GM10248 (cell line): ENCODE results near the gene EVI2A.
"Not testable (repeated sequence)": the region's sequence is repeated elsewhere in the genome, so short reads cannot be mapped to it uniquely, and the experiment has no call there.

ENCODE experiments used
- CTCF ChIA-PET: fragments of 300-600 bp; sonication (Branson Sonifier 250); formaldehyde crosslinking; extraction: SDS; loops from one replicate; lab custom pipeline; 2021; ENCODE audit warnings: antibody characterized with exemption; lab: Yijun Ruan, JAX
- POLR2A ChIA-PET: fragments of 350-650 bp; sonication (Branson Sonifier 250); formaldehyde crosslinking; extraction: SDS; loops from one replicate; lab custom pipeline; 2020; ENCODE audit warnings: antibody characterized with exemption; lab: Yijun Ruan, JAX
- DNase-seq: peaks from one replicate; pipeline ENCODE4 v3.0.0; 2012; ENCODE audit errors: extremely low spot score
- TF ChIP-seq, protein P1 (sequence below): IDR thresholded peaks from 2 replicates; pipeline ENCODE4 v1.5.1; 2012; ENCODE audit warnings: mild to moderate bottlenecking, low read depth; ENCODE audit errors: extremely low read depth, missing control alignments, control extremely low read depth

Gene EVI2A

DNA sequence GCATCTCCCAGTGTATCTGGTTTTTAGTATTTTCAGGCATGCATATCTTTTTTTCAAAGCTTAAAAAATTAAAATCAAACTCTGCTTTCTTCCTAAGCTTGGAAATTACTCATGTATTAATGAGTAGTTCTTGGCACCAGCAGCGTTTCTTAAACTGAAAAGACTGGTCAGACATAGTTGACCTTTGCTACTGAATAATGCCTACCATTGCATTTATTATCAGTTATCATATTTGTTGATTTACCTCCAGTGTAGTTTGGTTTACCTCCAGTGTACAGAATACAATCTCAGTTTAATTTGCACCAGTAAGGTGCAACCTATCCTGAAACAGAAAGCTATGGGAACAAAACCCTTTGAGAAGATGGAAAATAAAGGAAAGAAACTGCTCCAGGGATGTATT is 34.5 kb upstream of the EVI2A start:
- DNase-seq: no peak
- CTCF ChIA-PET: interaction anchor here (1.1 to 2.1 kb wide), 4 partner anchors 12 to 139 kb away, joined by 3 to 8 read pairs (median 4); no protein-coding TSS in a partner anchor
- TF ChIP-seq, protein P1, sequence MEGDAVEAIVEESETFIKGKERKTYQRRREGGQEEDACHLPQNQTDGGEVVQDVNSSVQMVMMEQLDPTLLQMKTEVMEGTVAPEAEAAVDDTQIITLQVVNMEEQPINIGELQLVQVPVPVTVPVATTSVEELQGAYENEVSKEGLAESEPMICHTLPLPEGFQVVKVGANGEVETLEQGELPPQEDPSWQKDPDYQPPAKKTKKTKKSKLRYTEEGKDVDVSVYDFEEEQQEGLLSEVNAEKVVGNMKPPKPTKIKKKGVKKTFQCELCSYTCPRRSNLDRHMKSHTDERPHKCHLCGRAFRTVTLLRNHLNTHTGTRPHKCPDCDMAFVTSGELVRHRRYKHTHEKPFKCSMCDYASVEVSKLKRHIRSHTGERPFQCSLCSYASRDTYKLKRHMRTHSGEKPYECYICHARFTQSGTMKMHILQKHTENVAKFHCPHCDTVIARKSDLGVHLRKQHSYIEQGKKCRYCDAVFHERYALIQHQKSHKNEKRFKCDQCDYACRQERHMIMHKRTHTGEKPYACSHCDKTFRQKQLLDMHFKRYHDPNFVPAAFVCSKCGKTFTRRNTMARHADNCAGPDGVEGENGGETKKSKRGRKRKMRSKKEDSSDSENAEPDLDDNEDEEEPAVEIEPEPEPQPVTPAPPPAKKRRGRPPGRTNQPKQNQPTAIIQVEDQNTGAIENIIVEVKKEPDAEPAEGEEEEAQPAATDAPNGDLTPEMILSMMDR: no peak
- POLR2A ChIA-PET: no interaction called here

- DNase-seq: no peak
- TF ChIP-seq, protein P1: no peak
- ChIA-PET CTCF (interaction anchor here (1.0 kb wide), 1 partner anchor 9 kb away, joined by 4 read pairs; no protein-coding TSS in a partner anchor), POLR2A (no interaction called here)
Observed at GRCh38 chr17:31349454-31349853, 28.0 kb upstream of the EVI2A start.

- DNase-seq: not testable (repeated sequence)
- POLR2A ChIA-PET: interaction anchor here (0.5 kb wide), 1 partner anchor 989 kb away, joined by 3 read pairs; no protein-coding TSS in a partner anchor
- CTCF ChIA-PET: interaction anchor here (1.3 kb wide), 1 partner anchor 15 kb away, joined by 3 read pairs; no protein-coding TSS in a partner anchor
Observed at GRCh38 chr17:31345191-31345747, 23.8 kb upstream of the EVI2A start.

GRCh38 chr17:31339906-31340661 is 18.7 kb upstream of the EVI2A start:
- DNase-seq: no peak
- TF ChIP-seq, protein P1: no peak
- POLR2A ChIA-PET: interaction anchor here (0.6 kb wide), 1 partner anchor 666 kb away, joined by 5 read pairs; no protein-coding TSS in a partner anchor
- CTCF ChIA-PET: interaction anchor here (0.6 to 2.0 kb wide), 4 partner anchors 8 to 35 kb away, joined by 3 to 4 read pairs (median 3); no protein-coding TSS in a partner anchor

GRCh38 chr17:31329221-31329620 is 7.8 kb upstream of the EVI2A start:
- ChIA-PET POLR2A (no interaction called here), CTCF (no interaction called here)
- DNase-seq: no peak
- TF ChIP-seq, protein P1: no peak

GRCh38 chr17:31328160-31328535 is 6.7 kb upstream of the EVI2A start:
- no peak for DNase-seq
- TF ChIP-seq, protein P1: no peak

More at GRCh38 chr17:31328160-31328535, 6.7 kb upstream of the EVI2A start:
- POLR2A ChIA-PET: no interaction called here
- CTCF ChIA-PET: no interaction called here
